HG03521 (cell line): ENCODE measurements around the gene CACNB2.

Experiments
- ATAC-seq: cut with Tn5 transposase; IDR thresholded peaks from one replicate; pipeline ENCODE4 v1.9.1; 2021; ENCODE audit warnings: mild to moderate bottlenecking, moderate library complexity; ENCODE audit not compliant: unreplicated experiment

The CACNB2 gene

DNA sequence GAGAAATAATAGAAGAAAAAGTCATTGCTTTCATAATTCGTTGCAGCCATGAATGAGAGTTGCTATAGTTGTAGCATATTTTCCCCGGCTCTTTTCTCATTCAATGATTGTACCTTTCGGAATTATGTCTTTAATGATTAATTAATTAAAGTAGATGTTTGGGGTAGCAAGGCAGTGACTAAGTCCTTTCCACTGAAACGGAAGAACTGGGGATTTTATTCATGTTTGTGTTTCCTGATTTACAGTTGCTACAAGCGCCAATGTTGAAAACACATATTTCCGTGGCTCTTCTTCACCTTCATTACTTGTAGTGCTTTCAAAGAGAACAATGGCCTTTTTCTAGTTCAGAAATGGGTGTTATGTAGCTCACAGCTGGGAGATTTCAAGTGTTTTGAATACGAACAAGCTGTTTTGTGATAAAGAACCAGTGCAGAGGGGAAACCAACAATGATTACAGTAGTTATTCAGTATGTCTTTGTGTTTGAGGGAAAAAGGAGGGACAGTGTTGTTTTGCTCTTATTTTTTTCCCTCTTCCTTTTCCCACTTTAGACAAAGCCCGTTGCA is 357.7 kb downstream of the CACNB2 start:
- ATAC-seq: no peak

- ATAC-seq: no peak
Measured at GRCh38 chr10:18498998-18499397, 358.8 kb downstream of the CACNB2 start.

GRCh38 chr10:18500576-18500975 is 360.4 kb downstream of the CACNB2 start:
- no peak for ATAC-seq

DNA sequence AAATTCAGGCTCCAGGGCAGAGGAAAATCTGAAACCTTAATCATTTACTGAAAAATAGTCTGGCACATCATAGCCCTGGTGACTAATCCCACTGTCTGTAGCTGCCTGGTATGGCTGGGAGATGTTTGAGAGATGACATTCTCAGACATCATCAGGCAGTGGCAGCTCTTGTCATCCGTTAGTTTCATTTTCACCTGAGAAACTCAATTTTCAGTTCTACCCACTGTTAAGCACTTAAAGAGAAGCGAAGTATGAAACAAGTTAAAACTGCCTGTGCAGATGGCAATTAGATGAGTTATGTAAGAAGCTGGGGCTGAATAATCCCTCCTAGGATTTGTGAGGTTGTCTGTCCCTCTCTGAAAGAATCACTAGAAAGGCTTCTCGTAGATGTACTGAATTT is 361.0 kb downstream of the CACNB2 start:
- ATAC-seq: peak; percentile 91

DNA sequence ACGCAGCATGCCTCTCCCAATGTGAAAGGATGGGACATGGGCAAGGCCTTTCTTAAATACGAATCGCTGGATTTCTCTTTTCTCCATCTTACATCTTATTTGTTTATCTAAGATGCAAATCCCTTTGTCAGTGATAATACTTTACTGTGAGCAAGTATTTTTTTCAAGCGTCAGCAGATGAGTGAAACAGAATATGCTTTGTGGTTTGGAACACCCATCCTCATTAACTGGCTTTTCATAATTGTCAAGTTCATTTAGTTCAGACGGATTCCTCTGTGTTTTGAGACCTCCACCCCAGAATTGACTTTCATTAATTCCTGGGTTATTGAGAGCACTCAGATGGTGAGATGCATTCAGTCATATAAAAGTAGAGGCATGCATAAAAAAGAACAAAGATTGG is 361.4 kb downstream of the CACNB2 start:
- ATAC-seq: peak; percentile 6

DNA sequence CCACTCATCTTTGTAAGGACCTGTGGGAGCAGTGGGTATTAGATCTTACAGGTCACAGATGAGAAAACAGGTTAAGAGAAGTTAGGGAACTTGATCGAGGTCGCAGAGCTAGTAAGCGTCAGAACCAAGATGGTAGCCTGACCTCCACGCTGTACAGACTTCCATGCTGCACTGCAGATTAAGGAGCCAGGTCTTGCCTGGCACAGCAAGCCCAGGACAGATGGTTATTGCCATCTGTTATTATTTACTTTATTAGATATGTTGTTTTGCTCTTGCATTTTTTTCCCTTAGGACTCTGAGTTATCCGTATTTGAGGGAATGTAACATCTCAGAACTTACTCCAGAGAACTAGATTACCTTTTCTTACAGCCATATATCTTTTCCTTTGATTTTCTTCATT is 363.9 kb downstream of the CACNB2 start:
- no peak for ATAC-seq

DNA sequence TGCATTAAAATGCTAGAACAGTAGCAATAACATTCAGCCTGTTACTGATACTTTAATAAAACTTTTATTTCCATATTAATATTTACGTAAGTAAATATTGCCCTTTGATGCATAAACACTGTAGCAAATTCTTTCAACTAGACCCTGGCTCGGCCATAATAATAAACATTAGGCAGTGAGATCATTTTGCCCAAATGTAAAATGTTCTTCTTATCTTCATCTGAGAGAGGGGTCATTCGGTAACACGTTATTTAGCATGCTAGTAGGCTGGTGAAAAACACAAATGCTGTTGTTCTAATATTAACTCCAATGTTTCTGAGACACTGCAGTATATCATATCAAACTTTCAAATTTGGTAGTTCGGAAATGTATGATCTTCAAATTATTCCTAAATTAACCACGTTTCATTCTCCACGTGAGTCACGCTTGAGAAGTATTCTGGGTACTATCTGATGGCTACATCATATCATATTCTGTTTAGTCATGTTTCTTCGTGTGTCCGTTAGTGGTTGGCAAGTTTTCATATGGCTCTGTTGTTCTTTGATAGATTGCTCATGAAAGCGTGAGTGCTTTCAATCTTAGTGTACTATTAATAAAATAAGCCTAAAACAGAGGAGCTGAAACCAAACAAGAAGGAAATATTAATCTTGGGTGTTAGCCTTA is 365.4 kb downstream of the CACNB2 start:
- ATAC-seq: no peak

DNA sequence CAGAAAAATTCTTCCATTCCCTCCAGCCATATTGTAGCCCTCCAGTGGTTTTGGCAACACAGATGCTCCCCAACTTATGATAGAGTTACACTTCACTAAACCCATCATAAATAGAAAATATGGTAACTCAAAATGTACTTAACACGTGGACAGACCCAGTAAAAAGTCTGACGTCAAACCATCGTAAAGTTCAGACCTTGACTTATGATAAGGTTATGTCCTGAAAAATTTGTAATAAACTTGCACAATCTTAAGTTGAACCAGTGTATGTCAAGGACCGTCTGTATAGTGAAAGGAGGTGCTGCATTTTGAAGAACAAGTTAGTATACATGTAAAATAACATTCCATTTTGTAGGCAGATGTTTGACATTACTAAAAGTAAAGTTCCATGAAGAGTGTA is 368.4 kb downstream of the CACNB2 start:
- ATAC-seq: no peak

DNA sequence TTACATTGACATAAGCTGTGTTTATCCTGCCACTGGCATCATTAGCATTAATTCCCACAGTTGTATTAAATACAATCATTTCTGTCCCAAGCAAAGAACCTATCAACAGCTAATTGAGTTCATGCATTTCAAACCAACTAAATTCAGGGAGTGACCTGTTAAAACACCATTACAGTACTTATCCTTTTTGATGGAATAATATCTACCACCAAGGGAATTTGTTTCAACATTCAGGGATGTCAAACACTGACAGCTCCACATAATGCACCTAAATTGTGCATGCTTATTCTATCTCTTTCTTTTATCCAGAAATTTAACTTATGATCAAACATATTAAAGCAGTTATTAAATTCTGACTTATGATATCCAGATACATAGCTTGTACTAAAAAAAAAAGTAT is 374.3 kb downstream of the CACNB2 start:
- ATAC-seq: no peak

DNA sequence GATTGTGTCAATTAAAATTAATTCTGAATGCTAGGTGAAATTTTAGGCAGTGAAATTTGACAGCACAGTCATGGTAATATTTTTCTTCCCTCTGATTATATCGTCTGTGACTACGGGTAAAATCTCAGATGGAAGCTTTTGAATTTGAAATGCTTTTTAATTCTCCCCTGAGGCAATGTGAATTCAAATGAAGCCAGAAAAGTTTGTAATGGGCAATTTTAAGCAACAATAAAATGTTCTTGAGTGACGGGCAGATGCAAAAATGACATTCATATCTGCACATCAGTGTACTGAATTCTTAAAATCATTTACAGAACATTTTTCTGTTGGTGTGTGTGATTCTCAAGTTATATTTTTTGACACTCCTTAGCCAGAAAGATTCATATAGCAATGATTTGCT is 376.6 kb downstream of the CACNB2 start:
- ATAC-seq: no peak

DNA sequence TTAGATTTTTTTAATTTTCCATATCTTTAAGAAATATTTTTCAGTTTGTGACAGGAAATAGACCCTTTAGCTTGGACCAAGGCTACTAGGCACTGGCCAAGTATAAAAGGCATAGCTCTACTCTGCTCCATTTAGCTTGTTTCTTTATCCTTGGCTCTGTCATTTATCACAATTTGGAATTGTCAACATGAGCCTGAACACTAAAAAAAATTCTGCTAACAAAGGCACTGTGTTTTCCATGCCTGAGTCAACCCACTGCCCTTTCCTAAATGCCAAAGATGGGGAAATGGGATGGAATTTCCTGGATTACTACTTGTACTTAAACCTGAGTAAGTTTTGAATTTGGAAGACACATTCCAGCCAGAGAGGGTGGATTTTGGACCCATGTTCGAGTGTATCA is 382.8 kb downstream of the CACNB2 start:
- no peak for ATAC-seq

DNA sequence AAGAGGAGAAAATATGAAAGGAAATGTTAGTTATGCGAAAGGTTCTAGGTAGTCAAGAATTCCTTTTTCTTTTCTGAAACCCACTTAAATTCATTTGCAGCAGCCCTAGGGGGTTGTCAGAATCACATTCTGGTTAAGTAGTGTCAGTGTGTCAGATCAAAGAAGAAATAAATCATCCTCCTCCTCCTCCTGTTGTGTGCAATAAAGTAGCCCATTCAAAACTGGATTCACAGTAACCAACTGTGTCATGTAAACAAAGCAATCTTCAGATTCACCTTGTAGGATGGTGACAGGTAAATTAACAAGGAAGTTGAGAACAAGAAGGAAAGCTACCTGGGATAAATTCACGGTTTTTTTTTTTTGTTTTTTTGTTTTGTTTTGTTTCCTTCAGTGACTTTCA is 383.6 kb downstream of the CACNB2 start:
- ATAC-seq: no peak

- ATAC-seq: no peak
Measured at GRCh38 chr10:18527687-18528086, 387.5 kb downstream of the CACNB2 start.

DNA sequence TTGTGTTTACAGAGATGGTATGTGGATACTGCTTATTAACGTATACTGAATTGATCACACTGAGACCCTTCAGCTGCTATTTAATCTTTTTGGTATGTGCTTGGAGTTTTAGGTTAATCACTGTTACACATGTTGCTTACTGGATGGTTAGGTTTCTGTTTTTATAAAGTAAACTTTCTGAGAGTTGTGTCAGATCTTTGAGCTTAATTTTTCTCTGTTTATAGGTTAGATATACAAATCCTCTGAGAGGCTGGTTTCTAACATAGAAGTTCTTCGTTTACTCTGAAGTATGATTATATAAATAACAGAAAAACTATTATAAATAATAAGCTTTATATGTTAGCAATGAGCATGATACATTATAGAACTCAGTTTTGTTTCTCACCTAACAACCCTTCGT is 388.1 kb downstream of the CACNB2 start:
- ATAC-seq: no peak

GRCh38 chr10:18532881-18533535 is 392.8 kb downstream of the CACNB2 start:
- no peak for ATAC-seq

- ATAC-seq: no peak
Measured at GRCh38 chr10:18533896-18534295, 393.7 kb downstream of the CACNB2 start.

- no peak for ATAC-seq
Measured at GRCh38 chr10:18539335-18539734, 399.1 kb downstream of the CACNB2 start.

- no peak for ATAC-seq
Measured at GRCh38 chr10:18540195-18540594, 400.0 kb downstream of the CACNB2 start.

GRCh38 chr10:18542832-18543231 is 402.6 kb downstream of the CACNB2 start:
- ATAC-seq: no peak

DNA sequence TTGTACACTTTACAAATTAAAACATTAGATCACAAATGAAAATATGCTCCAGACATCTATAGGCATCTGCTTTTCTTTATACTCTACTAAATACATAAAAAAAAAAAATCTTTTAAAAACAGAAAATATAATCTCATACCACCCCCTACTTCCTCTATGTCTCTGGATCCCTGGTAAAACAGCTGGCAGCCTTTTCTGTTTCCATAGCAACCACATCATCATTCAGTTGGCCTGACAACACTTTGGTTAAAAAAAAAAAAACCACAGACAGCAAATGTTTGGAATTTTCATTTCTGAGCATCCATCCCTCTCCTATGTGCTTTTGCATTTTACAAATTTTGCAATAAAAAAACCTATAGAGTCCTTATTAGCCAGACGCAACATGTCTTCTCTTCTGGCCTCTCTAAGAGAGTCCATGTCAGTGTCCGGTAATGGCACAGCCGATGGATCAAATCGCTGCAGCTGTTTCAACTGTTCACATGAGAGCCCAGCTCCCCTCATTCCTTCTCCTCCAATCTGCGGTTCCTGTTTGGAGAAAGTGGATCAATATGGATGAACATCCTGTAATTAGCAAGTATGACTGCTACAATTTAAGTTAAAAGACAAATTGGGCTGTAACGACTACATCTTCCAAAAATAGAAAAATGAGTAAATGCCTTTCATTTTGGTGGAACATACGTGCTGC is 405.5 kb downstream of the CACNB2 start:
- ATAC-seq: no peak

DNA sequence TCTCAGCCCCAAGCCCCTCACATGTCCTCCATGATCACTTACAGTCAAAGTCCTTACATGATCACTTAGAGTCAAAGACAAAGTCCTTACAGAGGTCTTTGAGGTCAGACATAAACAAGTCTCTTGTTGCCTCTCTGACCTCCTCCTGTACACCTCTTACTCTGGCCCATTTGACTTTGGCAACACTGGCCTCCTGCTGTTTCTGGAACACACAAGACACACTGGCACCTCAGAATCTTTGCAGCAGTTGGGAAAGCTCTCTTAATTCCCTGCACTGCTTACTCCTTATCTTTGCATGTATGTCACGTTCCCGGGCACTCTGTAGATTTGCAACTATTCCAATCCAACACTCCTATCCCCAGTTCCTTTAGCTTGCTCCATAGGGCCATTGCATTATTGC is 408.9 kb downstream of the CACNB2 start:
- no peak for ATAC-seq

- ATAC-seq: no peak
Measured at GRCh38 chr10:18551473-18551872, 411.2 kb downstream of the CACNB2 start.
